ENCODE measurements around the gene DR1. TPM values are rescaled to one million over a fixed set of nuclear protein-coding genes. Genes with fewer than 3 reads are reported as not detected.

Gene DR1
- total and polyA plus RNA-seq, 8 donors: 10.2 to 78.2 (median 23.8) TPM

- intact Hi-C loops (cut with DNase I; ENCODE audit: low total_unique reads): no loop called here
- Histone ChIP-seq H3K4me3 (no peak overlapping the region), H3K27me3 (no peaks in the 10 kb centered on the region), H3K4me1 (no peaks in the 10 kb centered on the region), H3K9me3 (no peaks in the 10 kb centered on the region), H3K27ac (no peak overlapping the region), H3K36me3 (no peaks in the 10 kb centered on the region)
- DNase-seq: no peak
- WGBS, 5 donors: 51 to 60% (median 53%) methylated on average over 3 of the region's 3 CpGs
- TF ChIP-seq EP300 (IDR thresholded peaks at IDR 0.05) (no peak), POLR2A (IDR thresholded peaks at IDR 0.05) (no peak), CTCF (IDR thresholded peaks at IDR 0.05) (no peak), POLR2AphosphoS5 (IDR thresholded peaks at IDR 0.05) (no peak)
These were observed 69.0 kb downstream of the DR1 start for GRCh38 chr1:93414749-93415148.

GRCh38 chr1:93415296-93415695, 69.6 kb downstream of the DR1 start:
- Histone ChIP-seq H3K9me3 (no peaks in the 10 kb centered on the region), H3K4me1 (no peaks in the 10 kb centered on the region), H3K27me3 (no peaks in the 10 kb centered on the region), H3K4me3 (no peak overlapping the region), H3K27ac (no peak overlapping the region), H3K36me3 (no peaks in the 10 kb centered on the region)
- TF ChIP-seq CTCF (IDR thresholded peaks at IDR 0.05): no peak
- TF ChIP-seq POLR2A (IDR thresholded peaks at IDR 0.05): no peak
- intact Hi-C loops (cut with DNase I; ENCODE audit: low total_unique reads): no loop called here
- no peak for DNase-seq
- WGBS, 5 donors: 84 to 93% (median 89%) methylated on average over 3 of the region's 3 CpGs

- intact Hi-C loops (cut with DNase I; ENCODE audit: low total_unique reads): no loop called here
- H3K4me3 ChIP-seq: no peak overlapping the region
- no peaks in the 10 kb centered on the region for H3K27me3 ChIP-seq
- H3K36me3 ChIP-seq: no peaks in the 10 kb centered on the region
- H3K27ac ChIP-seq: no peak overlapping the region
- WGBS, 5 donors: 90 to 98% (median 96%) methylated on average over 2 of the region's 2 CpGs
- no peak for DNase-seq
- TF ChIP-seq POLR2A (IDR thresholded peaks at IDR 0.05): no peak
- no peak for TF ChIP-seq POLR2AphosphoS5 (IDR thresholded peaks at IDR 0.05)
- TF ChIP-seq CTCF (IDR thresholded peaks at IDR 0.05): no peak
- TF ChIP-seq EP300 (IDR thresholded peaks at IDR 0.05): no peak
- H3K9me3 ChIP-seq: no peaks in the 10 kb centered on the region
- H3K4me1 ChIP-seq: no peaks in the 10 kb centered on the region
These were observed 70.5 kb downstream of the DR1 start for GRCh38 chr1:93416183-93416582.

Small RNA genes within 50 kb of the gene (small RNA-seq; reads per million reads assigned to genes)
- gene RF00019: 0 reads per million in 4 donors

Other genes with a start within 250 kb of the DR1 start
- gene TMED5, start 165.5 kb upstream of the DR1 start, total RNA-seq: 10 to 100 TPM; 11.7 to 85.6 (median 22.3) TPM
- 10 to 100 TPM in 1 of 3 donors, 1 to 10 TPM in 2; 8.2 to 10.7 (median 8.6) TPM for gene TMED5, start 165.5 kb upstream of the DR1 start, polyA plus RNA-seq
- 10 to 100 TPM in 3 of 5 donors, 1 to 10 TPM in 2; 1.2 to 50.4 (median 10.1) TPM for gene CCDC18, start 165.2 kb upstream of the DR1 start, total RNA-seq
- gene CCDC18, start 165.2 kb upstream of the DR1 start, polyA plus RNA-seq: 1 to 10 TPM in 2 of 3 donors, under 1 TPM in 1; 0.31 to 4.9 (median 3.4) TPM
- 10 to 100 TPM; 15.6 to 74.0 (median 55.8) TPM for gene FNBP1L, start 102.2 kb downstream of the DR1 start, total RNA-seq
- gene FNBP1L, start 102.2 kb downstream of the DR1 start, polyA plus RNA-seq: 10 to 100 TPM in 2 of 3 donors, 1 to 10 TPM in 1; 9.2 to 19.9 (median 15.7) TPM